RKO (cell line): Measurements from ENCODE around the gene IRF6.
A peak's percentile ranks its signal among the peaks of the same experiment; 100 is the strongest.
"Not testable (repeated sequence)": the region's sequence is repeated elsewhere in the genome, so short reads cannot be mapped to it uniquely, and the experiment has no call there.

Source experiments
- DNase-seq: peaks from one replicate; pipeline ENCODE4 v3.0.0-alpha.2; 2016; ENCODE audit warnings: low spot score

The IRF6 gene

GRCh38 chr1:209823143-209824041 is 17.4 kb upstream of the IRF6 start:
- peak; percentile 77 for DNase-seq

GRCh38 chr1:209822706-209823105 is 16.8 kb upstream of the IRF6 start:
- no peak for DNase-seq

GRCh38 chr1:209820986-209821385 is 15.0 kb upstream of the IRF6 start:
- DNase-seq, result no peak

- no peak for DNase-seq
These were observed 13.1 kb upstream of the IRF6 start for GRCh38 chr1:209819058-209819457.

- no peak for DNase-seq
These were observed 11.7 kb upstream of the IRF6 start for GRCh38 chr1:209817691-209818090.

GRCh38 chr1:209816923-209817322 is 11.0 kb upstream of the IRF6 start:
- DNase-seq, result no peak

- DNase-seq, result no peak
These were observed 10.0 kb upstream of the IRF6 start for GRCh38 chr1:209815931-209816341.

GRCh38 chr1:209815490-209815889 is 9.5 kb upstream of the IRF6 start:
- no peak for DNase-seq

- no peak for DNase-seq
These were observed 8.0 kb upstream of the IRF6 start for GRCh38 chr1:209813902-209814301.

- DNase-seq, result no peak
These were observed 4.8 kb upstream of the IRF6 start for GRCh38 chr1:209810783-209811182.

- DNase-seq, result no peak
These were observed 3.7 kb upstream of the IRF6 start for GRCh38 chr1:209809611-209810010.

GRCh38 chr1:209808059-209808581 is 2.2 kb upstream of the IRF6 start:
- DNase-seq, result peak; percentile 37

- DNase-seq, result no peak
These were observed 1.6 kb upstream of the IRF6 start for GRCh38 chr1:209807509-209807908.

GRCh38 chr1:209805341-209805781 is 581 bp downstream of the IRF6 start:
- no peak for DNase-seq

GRCh38 chr1:209803568-209803967 is 2.4 kb downstream of the IRF6 start:
- no peak for DNase-seq

- DNase-seq, result no peak
These were observed 3.2 kb downstream of the IRF6 start for GRCh38 chr1:209802780-209803152.

- no peak for DNase-seq
These were observed 3.7 kb downstream of the IRF6 start for GRCh38 chr1:209802117-209802779.

GRCh38 chr1:209800984-209801834 is 4.7 kb downstream of the IRF6 start:
- no peak for DNase-seq

- no peak for DNase-seq
These were observed 7.8 kb downstream of the IRF6 start for GRCh38 chr1:209797978-209798639.

GRCh38 chr1:209793711-209794110 is 12.2 kb downstream of the IRF6 start:
- DNase-seq, result not testable (repeated sequence)

GRCh38 chr1:209791920-209792319 is 14.0 kb downstream of the IRF6 start:
- no peak for DNase-seq
